ENCODE results near the gene RPP14. TPM values are rescaled to one million over a fixed set of nuclear protein-coding genes. Genes with fewer than 3 reads are reported as not detected.

The RPP14 gene
- total RNA-seq, 1 donor from 2014 or later, result 15.2 TPM

GRCh38 chr3:58291671-58292338, 14.2 kb upstream of the RPP14 start:
- Mint-ChIP-seq H3K4me1 (ENCODE audit: unreplicated experiment) (peaks cover 6% of the 10 kb centered on the region), H3K36me3 (ENCODE audit: low read depth, unreplicated experiment) (peaks cover 13% of the 10 kb centered on the region), H3K27ac (ENCODE audit: unreplicated experiment) (peak overlapping the region; percentile 64), H3K4me3 (ENCODE audit: unreplicated experiment) (no peak overlapping the region), H3K27me3 (ENCODE audit: unreplicated experiment) (peaks cover 3% of the 10 kb centered on the region), H3K9me3 (ENCODE audit: unreplicated experiment) (no peaks in the 10 kb centered on the region)
- DNase-seq (ENCODE audit: low spot score), result peak; percentile 18
- no peak for TF ChIP-seq CTCF (IDR thresholded peaks at IDR 0.05; ENCODE audit: unreplicated experiment)

- peaks cover 6% of the 10 kb centered on the region for H3K4me1 Mint-ChIP-seq (ENCODE audit: unreplicated experiment)
- H3K27me3 Mint-ChIP-seq (ENCODE audit: unreplicated experiment), result peaks cover 3% of the 10 kb centered on the region
- no peak for DNase-seq (ENCODE audit: low spot score)
- no peaks in the 10 kb centered on the region for H3K9me3 Mint-ChIP-seq (ENCODE audit: unreplicated experiment)
- H3K36me3 Mint-ChIP-seq (ENCODE audit: low read depth, unreplicated experiment), result peaks cover 13% of the 10 kb centered on the region
- H3K4me3 Mint-ChIP-seq (ENCODE audit: unreplicated experiment), result no peak overlapping the region
- no peak overlapping the region for H3K27ac Mint-ChIP-seq (ENCODE audit: unreplicated experiment)
- TF ChIP-seq CTCF (IDR thresholded peaks at IDR 0.05; ENCODE audit: unreplicated experiment), result no peak
These were observed 13.2 kb upstream of the RPP14 start for GRCh38 chr3:58292866-58293265.

- Mint-ChIP-seq H3K4me1 (ENCODE audit: unreplicated experiment) (peaks cover 6% of the 10 kb centered on the region), H3K27me3 (ENCODE audit: unreplicated experiment) (peaks cover 3% of the 10 kb centered on the region), H3K9me3 (ENCODE audit: unreplicated experiment) (no peaks in the 10 kb centered on the region), H3K4me3 (ENCODE audit: unreplicated experiment) (no peak overlapping the region), H3K27ac (ENCODE audit: unreplicated experiment) (no peak overlapping the region), H3K36me3 (ENCODE audit: low read depth, unreplicated experiment) (peaks cover 9% of the 10 kb centered on the region)
- no peak for DNase-seq (ENCODE audit: low spot score)
- TF ChIP-seq CTCF (IDR thresholded peaks at IDR 0.05; ENCODE audit: unreplicated experiment), result no peak
These were observed 12.5 kb upstream of the RPP14 start for GRCh38 chr3:58293516-58293915.

- Mint-ChIP-seq H3K27me3 (ENCODE audit: unreplicated experiment) (peaks cover 3% of the 10 kb centered on the region), H3K4me1 (ENCODE audit: unreplicated experiment) (peaks cover 6% of the 10 kb centered on the region), H3K4me3 (ENCODE audit: unreplicated experiment) (no peak overlapping the region), H3K36me3 (ENCODE audit: low read depth, unreplicated experiment) (peaks cover 5% of the 10 kb centered on the region), H3K9me3 (ENCODE audit: unreplicated experiment) (no peaks in the 10 kb centered on the region), H3K27ac (ENCODE audit: unreplicated experiment) (peak overlapping the region; percentile 14)
- no peak for DNase-seq (ENCODE audit: low spot score)
- no peak for TF ChIP-seq CTCF (IDR thresholded peaks at IDR 0.05; ENCODE audit: unreplicated experiment)
These were observed 9.8 kb upstream of the RPP14 start for GRCh38 chr3:58296269-58296668.

GRCh38 chr3:58296843-58297242, 9.2 kb upstream of the RPP14 start:
- peaks cover 6% of the 10 kb centered on the region for H3K4me1 Mint-ChIP-seq (ENCODE audit: unreplicated experiment)
- no peaks in the 10 kb centered on the region for H3K9me3 Mint-ChIP-seq (ENCODE audit: unreplicated experiment)
- H3K27ac Mint-ChIP-seq (ENCODE audit: unreplicated experiment), result peak overlapping the region; percentile 14
- no peak for TF ChIP-seq CTCF (IDR thresholded peaks at IDR 0.05; ENCODE audit: unreplicated experiment)
- no peak overlapping the region for H3K4me3 Mint-ChIP-seq (ENCODE audit: unreplicated experiment)
- peaks cover 2% of the 10 kb centered on the region for H3K27me3 Mint-ChIP-seq (ENCODE audit: unreplicated experiment)
- peaks cover 5% of the 10 kb centered on the region for H3K36me3 Mint-ChIP-seq (ENCODE audit: low read depth, unreplicated experiment)
- DNase-seq (ENCODE audit: low spot score), result no peak
